H1 (cell line): ENCODE results near the gene GRB14. TPM values are rescaled to one million over a fixed set of nuclear protein-coding genes. Genes with fewer than 3 reads are reported as not detected.
A peak's percentile ranks its signal among the peaks of the same experiment; 100 is the strongest.

Experiments
- CTCF ChIA-PET: fragments of 300-600 bp; sonication (Branson Sonifier 250); formaldehyde crosslinking; loops from one replicate; lab custom pipeline; 2021; ENCODE audit not compliant: partially characterized antibody; lab: Charles Lee
- POLR2A ChIA-PET: fragments of 300-600 bp; sonication (Branson Sonifier 250); formaldehyde crosslinking; loops from one replicate; lab custom pipeline; 2021; ENCODE audit warnings: inconsistent platforms; ENCODE audit not compliant: partially characterized antibody; lab: Charles Lee
- DNase-seq, 2 experiments: peaks; one replicate each; pipeline versions ENCODE4 v3.0.0 to v3.0.0-alpha.2; 2010 to 2022; ENCODE audit warnings: low spot score in 2 of 2, low read depth in 1 of 2, mixed read lengths in 1 of 2
- FAIRE-seq: peaks from 2 replicates; lab custom pipeline; 2011; peaks lifted over from hg19 to GRCh38; lab: Jason Lieb, UNC
- H2AFZ ChIP-seq: 2 replicates; pipeline ENCODE4 v1.8.1; 2012; ENCODE audit warnings: low read length, inconsistent platforms
- H2AK5ac ChIP-seq: 2 replicates; pipeline ENCODE4 v1.6.1; 2013; ENCODE audit warnings: low read depth, low read length
- H2BK120ac ChIP-seq: replicated peaks from 2 replicates; pipeline ENCODE3; 2013; ENCODE audit warnings: low read depth, low read length, inconsistent platforms
- H2BK12ac ChIP-seq: 2 replicates; pipeline ENCODE4 v1.6.1; 2013; ENCODE audit warnings: low read depth, low read length
- H2BK15ac ChIP-seq: 2 replicates; pipeline ENCODE4 v1.6.1; 2013; ENCODE audit warnings: low read length
- H2BK20ac ChIP-seq: 2 replicates; pipeline ENCODE4 v1.6.1; 2013; ENCODE audit warnings: low read length
- H2BK5ac ChIP-seq: 2 replicates; pipeline ENCODE4 v1.6.1; 2013; ENCODE audit warnings: low read depth, low read length
- H3K14ac ChIP-seq: 2 replicates; pipeline ENCODE4 v1.6.1; 2013; ENCODE audit warnings: inconsistent platforms; ENCODE audit not compliant: insufficient read length
- H3K18ac ChIP-seq: 2 replicates; pipeline ENCODE4 v1.6.1; 2013; ENCODE audit warnings: low read length; ENCODE audit errors: extremely low read depth
- H3K23ac ChIP-seq: 2 replicates; pipeline ENCODE4 v1.6.1; 2013; ENCODE audit warnings: inconsistent platforms; ENCODE audit not compliant: insufficient read length
- H3K23me2 ChIP-seq: 2 replicates; pipeline ENCODE4 v1.6.1; 2013; ENCODE audit warnings: low read depth, low read length
- H3K27ac ChIP-seq: 2 replicates; pipeline ENCODE4 v1.6.1; 2011; ENCODE audit warnings: low read depth, low read length, inconsistent platforms
- H3K27me3 ChIP-seq, 4 experiments: replicated peaks in 1 of 4; 1 replicate in 1 of 4; 2 replicates in 3 of 4; pipeline versions ENCODE4 v1.6.1 to v1.8.1; 2011 to 2013; ENCODE audit warnings: low read length in 3 of 4, mild to moderate bottlenecking in 3 of 4, inconsistent platforms in 2 of 4, mixed read lengths in 2 of 4, moderate library complexity in 1 of 4; ENCODE audit not compliant: control insufficient read depth in 3 of 4, insufficient read depth in 3 of 4; ENCODE audit errors: extremely low read depth in 1 of 4
- H3K36me3 ChIP-seq, 4 experiments: 2 replicates each; pipeline versions ENCODE4 v1.6.1 to v1.8.1; 2011 to 2013; ENCODE audit warnings: mild to moderate bottlenecking in 4 of 4, low read length in 3 of 4, moderate library complexity in 2 of 4, control low read depth in 1 of 4, inconsistent platforms in 1 of 4; ENCODE audit not compliant: insufficient read depth in 4 of 4, control insufficient read depth in 2 of 4
- H3K4ac ChIP-seq: replicated peaks from 2 replicates; pipeline ENCODE3; 2013; ENCODE audit warnings: low read length, low read depth, mixed read lengths, inconsistent platforms; ENCODE audit not compliant: insufficient read length
- H3K4me1 ChIP-seq, 4 experiments: replicated peaks in 1 of 4; 1 replicate in 1 of 4; 2 replicates in 3 of 4; pipeline versions ENCODE4 v1.6.1 to v1.8.1; 2011 to 2013; ENCODE audit warnings: low read length in 3 of 4, inconsistent platforms in 2 of 4, mixed read lengths in 1 of 4; ENCODE audit not compliant: insufficient read depth in 4 of 4, control insufficient read depth in 3 of 4
- H3K4me2 ChIP-seq, 2 experiments: 2 replicates each; pipeline versions ENCODE4 v1.6.1 to v1.8.1; 2011 to 2013; ENCODE audit warnings: low read depth in 2 of 2, low read length in 2 of 2, control low read depth in 1 of 2, inconsistent platforms in 1 of 2, mild to moderate bottlenecking in 1 of 2; ENCODE audit not compliant: insufficient read depth in 1 of 2
- H3K4me3 ChIP-seq, 4 experiments: fragments of 200-600, 300-600 bp in 1 of 4; sonication (generic), shearing (Covaris generic), sonication (Bioruptor Twin) in 1 of 4; 2 replicates each; pipeline versions ENCODE4 v1.5.1 to v1.8.1; 2011 to 2016; ENCODE audit warnings: low read length in 4 of 4, low read depth in 3 of 4, control low read depth in 2 of 4, inconsistent platforms in 2 of 4, mild to moderate bottlenecking in 2 of 4, mixed read lengths in 1 of 4, moderate library complexity in 1 of 4; ENCODE audit not compliant: insufficient read depth in 2 of 4; ENCODE audit errors: extremely low read depth in 1 of 4
- H3K56ac ChIP-seq: replicated peaks from 2 replicates; pipeline ENCODE3; 2013; ENCODE audit warnings: low read depth, mild to moderate bottlenecking, mixed read lengths, low read length, inconsistent platforms; ENCODE audit not compliant: insufficient read length
- H3K79me1 ChIP-seq: 2 replicates; pipeline ENCODE4 v1.6.1; 2013; ENCODE audit warnings: low read depth, low read length, control low read depth
- H3K79me2 ChIP-seq, 2 experiments: 2 replicates each; pipeline versions ENCODE4 v1.6.1 to v1.8.1; 2012 to 2013; ENCODE audit warnings: low read length in 2 of 2, mild to moderate bottlenecking in 2 of 2, inconsistent platforms in 1 of 2; ENCODE audit not compliant: insufficient read depth in 2 of 2, control insufficient read depth in 1 of 2
- H3K9ac ChIP-seq, 4 experiments: replicated peaks in 1 of 4; 1 replicate in 1 of 4; 2 replicates in 3 of 4; pipeline versions ENCODE4 v1.6.1 to v1.8.1; 2011 to 2013; ENCODE audit warnings: low read depth in 3 of 4, low read length in 3 of 4, control low read depth in 2 of 4, mild to moderate bottlenecking in 2 of 4, moderate library complexity in 2 of 4, inconsistent platforms in 1 of 4; ENCODE audit errors: extremely low read depth in 1 of 4
- H3K9me3 ChIP-seq, 2 experiments: 2 replicates each; pipeline versions ENCODE4 v1.6.1 to v1.8.1; 2012 to 2013; ENCODE audit warnings: mild to moderate bottlenecking in 2 of 2, moderate library complexity in 2 of 2, control low read depth in 1 of 2, inconsistent platforms in 1 of 2, low read depth in 1 of 2, low read length in 1 of 2, mixed read lengths in 1 of 2; ENCODE audit not compliant: insufficient read depth in 2 of 2
- H4K20me1 ChIP-seq, 2 experiments: replicated peaks in 1 of 2; 2 replicates each; pipeline versions ENCODE3 to v1.8.1; 2011 to 2013; ENCODE audit warnings: inconsistent platforms in 2 of 2, low read length in 2 of 2, mild to moderate bottlenecking in 1 of 2; ENCODE audit not compliant: insufficient read depth in 2 of 2, control insufficient read depth in 1 of 2
- H4K5ac ChIP-seq: 2 replicates; pipeline ENCODE4 v1.6.1; 2013; ENCODE audit warnings: low read length, low read depth, mixed read lengths, inconsistent platforms; ENCODE audit not compliant: insufficient read length
- H4K8ac ChIP-seq: 2 replicates; pipeline ENCODE4 v1.8.0; 2013; ENCODE audit warnings: mild to moderate bottlenecking, moderate library complexity, low read length, inconsistent platforms; ENCODE audit not compliant: insufficient read depth; ENCODE audit errors: extremely low read depth
- H4K91ac ChIP-seq: replicated peaks from 2 replicates; pipeline ENCODE3; 2013; ENCODE audit warnings: low read length, mixed read lengths, inconsistent platforms; ENCODE audit not compliant: insufficient read length
- KDM4A ChIP-seq: IDR thresholded peaks from one replicate; pipeline ENCODE4 v1.7.1; 2012; ENCODE audit warnings: low read depth, mild to moderate bottlenecking, moderate library complexity, low read length, inconsistent platforms; ENCODE audit not compliant: severe bottlenecking
- TEAD4 ChIP-seq: IDR thresholded peaks from 2 replicates; pipeline ENCODE4 v1.6.1; 2012; ENCODE audit warnings: low read depth, low read length, inconsistent platforms, mixed read lengths
- whole genome bisulfite sequencing, 2 experiments: shearing (Covaris generic) in 1 of 2; methylation state at CpG; one replicate each; pipeline versions ENCODE4 v1.1.6 to v1.1.7; 2013 to 2015; ENCODE audit warnings: low lambda C conversion rate in 2 of 2, mixed read lengths in 2 of 2, inconsistent platforms in 1 of 2, low coverage in 1 of 2, missing lambda C conversion rate in 1 of 2; ENCODE audit not compliant: insufficient replicate concordance in 2 of 2, insufficient coverage in 1 of 2, insufficient read length in 1 of 2; ENCODE audit errors: extremely low coverage in 1 of 2, missing lambda C conversion rate in 1 of 2; 5-methylcytosine and 5-hydroxymethylcytosine counted together
- polyA plus RNA-seq, 7 experiments: library from polyadenylated mRNA; depleted of rRNA in 3 of 7; stranded (reverse) in 5 of 7; unstranded in 2 of 7; fragments of >200 nt in 5 of 7; fragments of 200-250 nt in 2 of 7; gene quantifications; 1 replicate in 5 of 7; 2 replicates in 1 of 7; 4 replicates in 1 of 7; pipeline versions ENCODE4 v1.2.1 to v1.2.3, GENCODE V29; 2011 to 2013; ENCODE audit warnings: missing spikeins in 2 of 7, mixed read lengths in 2 of 7
- total RNA-seq: library from RNA; stranded (reverse); fragmentation: NEBNext Ultra II Directional; extraction: Animal tissue kit (Norgen Biotek cat#: 25700); gene quantifications from 2 replicates; pipeline ENCODE4 v1.2.1, GENCODE V29; 2021
- TF ChIP-seq, protein P1 (sequence below): IDR thresholded peaks from 2 replicates; pipeline ENCODE4 v1.6.1; 2012; ENCODE audit warnings: inconsistent platforms

GRB14 gene
- total and polyA plus RNA-seq, 2 of the 8 experiments (the other 6 are each of a cell fraction or from before 2014, with no cell fraction given): 2.5 to 11.6 TPM

DNA sequence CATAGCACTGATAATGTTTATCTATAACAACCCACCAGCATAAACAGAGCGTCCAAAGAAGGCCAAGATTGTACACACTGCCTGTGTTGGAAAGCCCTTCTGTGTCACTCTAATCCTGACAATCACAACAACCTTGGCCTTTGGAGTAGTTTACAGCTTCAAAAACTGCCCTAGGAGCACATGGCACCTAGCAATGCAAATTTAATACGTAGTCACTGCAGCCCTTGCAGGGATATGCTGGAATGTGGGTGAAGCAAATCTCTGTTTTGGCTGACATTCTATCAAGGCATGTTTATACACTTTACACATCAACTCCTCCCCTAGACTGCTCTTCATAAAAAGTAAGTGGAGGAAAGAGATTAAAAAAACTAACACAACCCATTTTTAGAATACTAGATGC lies 66.8 kb downstream of the GRB14 start:
- WGBS, 2 experiments: 81% methylated on average over 2 of the region's 2 CpGs; no CpG with 5 or more reads in 1 of the 2 experiments
- Histone ChIP-seq H2BK120ac (peak overlapping the region; percentile 63), H2BK15ac (no peak overlapping the region), H4K8ac (no peak overlapping the region), H3K79me2 (no peaks in the 10 kb centered on the region), H3K9me3 (no peaks in the 10 kb centered on the region), H3K18ac (0 out of 2 replicates have a peak overlapping the region, but pooled peaks have one; percentile 56), H3K14ac (no peak overlapping the region), H4K5ac (no peak overlapping the region), H3K79me1 (no peaks in the 10 kb centered on the region), H3K4me2 (no peak overlapping the region), H3K4me1 (no peaks in the 10 kb centered on the region), H4K20me1 (no peaks in the 10 kb centered on the region), H3K9ac (no peak overlapping the region), H3K4ac (no peak overlapping the region), H2AFZ (no peak overlapping the region), H3K27me3 (no peaks in the 10 kb centered on the region), H3K56ac (no peak overlapping the region), H2AK5ac (no peak overlapping the region), H3K36me3 (no peaks in the 10 kb centered on the region), H3K4me3 (no peak overlapping the region), H3K23ac (no peak overlapping the region), H2BK20ac (no peak overlapping the region), H3K27ac (no peak overlapping the region), H2BK12ac (no peak overlapping the region), H2BK5ac (no peak overlapping the region)
- no peak for FAIRE-seq
- ChIA-PET POLR2A (no interaction called here), CTCF (interaction anchor here (1.6 kb wide), 1 partner anchor 11 kb away, joined by 4 read pairs; no protein-coding TSS in a partner anchor)
- no peak for DNase-seq
- TF ChIP-seq KDM4A (no peak), TEAD4 (peak; percentile 43; the same call in 1 of the 2 replicates)
- TF ChIP-seq, protein P1, sequence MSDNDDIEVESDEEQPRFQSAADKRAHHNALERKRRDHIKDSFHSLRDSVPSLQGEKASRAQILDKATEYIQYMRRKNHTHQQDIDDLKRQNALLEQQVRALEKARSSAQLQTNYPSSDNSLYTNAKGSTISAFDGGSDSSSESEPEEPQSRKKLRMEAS: peak; percentile 63
- TF ChIP-seq, all 59 proteins: peak for 2
- H3K23me2 ChIP-seq: no peaks in the 10 kb centered on the region
- H4K91ac ChIP-seq: no peak overlapping the region
